Panc1 (cell line): Measurements from ENCODE around the gene SLAIN2. TPM values are rescaled to one million over a fixed set of nuclear protein-coding genes. Genes with fewer than 3 reads are reported as not detected.

Experiments used
- ATAC-seq: fragments of 200-7000 bp; cut with Tn5 transposase; 2 replicates; pipeline ENCODE4 v1.9.1; 2020; ENCODE audit warnings: mild to moderate bottlenecking, moderate library complexity
- BruUV-seq: library from RNA; stranded (reverse); fragments of 400-500 nt; replicated peaks from 2 replicates; lab custom pipeline; 2021; lab: Mats Ljungman, UMichigan
- CTCF ChIA-PET: fragments of 300-600 bp; sonication (Branson Sonifier 250); formaldehyde crosslinking; loops from one replicate; lab custom pipeline; 2022; ENCODE audit warnings: antibody characterized with exemption; lab: Charles Lee
- POLR2A ChIA-PET: fragments of 300-600 bp; sonication (Branson Sonifier 250); formaldehyde crosslinking; loops from one replicate; lab custom pipeline; 2022; ENCODE audit warnings: antibody characterized with exemption; lab: Charles Lee
- DNase-seq: peaks from one replicate; pipeline ENCODE4 v3.0.0-alpha.2; 2010; ENCODE audit warnings: low read depth, low spot score
- H3K27ac ChIP-seq: 2 replicates; pipeline ENCODE4 v1.5.1; 2011; ENCODE audit warnings: mild to moderate bottlenecking, low read length, inconsistent platforms
- H3K27me3 ChIP-seq: fragments of 200-500 bp; sonication (Bioruptor generic); 2 replicates; pipeline ENCODE4 v1.6.0; 2014; ENCODE audit warnings: low read length, inconsistent platforms; ENCODE audit not compliant: control insufficient read depth, insufficient read depth
- H3K36me3 ChIP-seq: fragments of 200-500 bp; sonication (Bioruptor generic); 2 replicates; pipeline ENCODE4 v1.5.1; 2014; ENCODE audit warnings: inconsistent platforms, mild to moderate bottlenecking, low read length, moderate library complexity; ENCODE audit not compliant: control insufficient read depth, insufficient read depth
- H3K4me1 ChIP-seq: 2 replicates; pipeline ENCODE4 v1.5.1; 2011; ENCODE audit warnings: inconsistent platforms, mild to moderate bottlenecking, low read length, moderate library complexity; ENCODE audit not compliant: control insufficient read depth, insufficient read depth
- H3K4me3 ChIP-seq, 2 experiments: 2 replicates each; pipeline ENCODE4 v1.5.1; 2011 to 2012; ENCODE audit warnings: low read depth in 2 of 2, low read length in 2 of 2, mild to moderate bottlenecking in 2 of 2, inconsistent platforms in 1 of 2, moderate library complexity in 1 of 2
- H3K9me3 ChIP-seq: fragments of 200-500 bp; sonication (Bioruptor generic); 2 replicates; pipeline ENCODE4 v1.5.1; 2014; ENCODE audit warnings: low read depth, mild to moderate bottlenecking, inconsistent platforms, low read length, moderate library complexity; ENCODE audit not compliant: control insufficient read depth, insufficient read depth
- CTCF ChIP-seq: fragments of 450-650 bp; IDR thresholded peaks from 2 replicates; pipeline ENCODE4 v1.5.1; 2017; ENCODE audit warnings: mild to moderate bottlenecking
- POLR2AphosphoS5 ChIP-seq: IDR thresholded peaks from 2 replicates; pipeline ENCODE4 v1.6.1; 2012; ENCODE audit warnings: mild to moderate bottlenecking, low read depth, low read length, moderate library complexity
- REST ChIP-seq, 2 experiments: IDR thresholded peaks; 2 replicates each; pipeline ENCODE4 v1.6.1; 2011 to 2012; ENCODE audit warnings: low read depth in 2 of 2, control low read depth in 1 of 2, low read length in 1 of 2, mild to moderate bottlenecking in 1 of 2, moderate library complexity in 1 of 2; ENCODE audit not compliant: insufficient read depth in 1 of 2
- SIN3A ChIP-seq: IDR thresholded peaks from 2 replicates; pipeline ENCODE4 v1.6.1; 2012; ENCODE audit warnings: low read depth, mild to moderate bottlenecking, low read length, moderate library complexity, borderline replicate concordance; ENCODE audit not compliant: insufficient read depth
- TCF7L2 ChIP-seq: IDR thresholded peaks from 2 replicates; pipeline ENCODE4 v1.6.1; 2011; ENCODE audit warnings: mild to moderate bottlenecking, low read depth, low read length, inconsistent platforms
- in situ Hi-C: cut with HindIII; loops from 2 replicates; pipeline ENCODE4 v1.10.0; 2016; ENCODE audit warnings: low sequenced_read_pairs, low pct_unique_long_range_greater_than_20kb
- intact Hi-C: fragments of 100-400 bp; cut with micrococcal nuclease; formaldehyde crosslinking; loops from one replicate; pipeline ENCODE4 v1.10.0; 2022; ENCODE audit not compliant: unreplicated experiment
- total RNA-seq: library from RNA; stranded (reverse); gene quantifications from one replicate; pipeline ENCODE4 v1.2.1, GENCODE V29; 2021; ENCODE audit not compliant: unreplicated experiment

The SLAIN2 gene
- total RNA-seq, 1 experiment from 2014 or later: 53.2 TPM

GRCh38 chr4:48329976-48330375 is 11.4 kb upstream of the SLAIN2 start:
- intact Hi-C loops (no loop called here), in situ Hi-C loops (no loop called here)
- H3K4me1 ChIP-seq: no peaks in the 10 kb centered on the region
- no TSS peak for BruUV-seq
- no peak for DNase-seq
- no peaks in the 10 kb centered on the region for H3K27me3 ChIP-seq
- no peaks in the 10 kb centered on the region for H3K9me3 ChIP-seq
- TF ChIP-seq POLR2AphosphoS5 (no peak), SIN3A (no peak), TCF7L2 (no peak), REST (IDR thresholded peaks at IDR 0.05; ENCODE audit: insufficient read depth in 1 of 2, low read depth in 2 of 2, low read length in 1 of 2) (no peak), CTCF (no peak)
- H3K27ac ChIP-seq: no peak overlapping the region
- ChIA-PET POLR2A (no interaction called here), CTCF (no interaction called here)
- no peak for ATAC-seq
- no peak overlapping the region for H3K4me3 ChIP-seq
- H3K36me3 ChIP-seq: no peaks in the 10 kb centered on the region

DNA sequence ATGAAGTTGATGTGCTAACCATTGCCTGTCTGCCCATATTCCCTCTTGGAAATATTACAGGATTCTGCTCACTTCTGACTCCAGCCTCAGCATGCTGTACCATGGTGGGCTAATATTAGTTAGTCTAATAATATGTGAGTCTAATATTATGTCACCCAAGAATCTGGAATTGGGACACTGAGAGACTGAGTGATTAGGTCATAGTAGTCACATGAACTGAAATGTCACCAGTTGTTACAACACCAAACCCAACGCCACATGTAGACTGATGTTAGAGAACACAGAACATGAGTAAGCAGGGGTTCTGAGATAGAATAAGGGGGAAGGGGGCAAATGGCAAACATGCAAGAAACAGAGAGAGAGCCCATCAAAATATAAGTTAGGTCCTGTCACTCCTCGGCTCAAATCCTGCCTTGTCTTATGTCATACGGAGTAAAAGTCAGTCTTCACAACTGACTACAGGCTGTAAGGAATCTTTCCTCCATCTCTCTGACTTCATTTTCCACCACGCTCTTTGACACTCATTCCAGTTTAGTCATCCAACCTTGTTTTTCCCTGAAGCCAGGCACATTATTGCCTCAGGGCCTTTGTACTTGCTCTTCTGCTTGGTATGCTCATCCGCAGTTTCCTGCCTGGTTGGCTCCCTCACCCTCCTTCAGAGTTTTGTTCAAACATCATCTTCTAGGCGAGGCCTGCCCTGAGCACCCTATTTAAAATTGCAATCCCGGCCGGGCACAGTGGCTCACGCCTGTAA is 9.6 kb upstream of the SLAIN2 start:
- H3K27me3 ChIP-seq: no peaks in the 10 kb centered on the region
- H3K27ac ChIP-seq: no peak overlapping the region
- no TSS peak for BruUV-seq
- DNase-seq: no peak
- ChIA-PET CTCF (no interaction called here), POLR2A (no interaction called here)
- ATAC-seq: no peak
- no peak overlapping the region for H3K4me3 ChIP-seq
- in situ Hi-C loops (no loop called here), intact Hi-C loops (no loop called here)
- H3K4me1 ChIP-seq: no peaks in the 10 kb centered on the region
- no peaks in the 10 kb centered on the region for H3K9me3 ChIP-seq
- no peak for TF ChIP-seq TCF7L2
- TF ChIP-seq REST (IDR thresholded peaks at IDR 0.05; ENCODE audit: insufficient read depth in 1 of 2, low read depth in 2 of 2, low read length in 1 of 2): no peak
- no peak for TF ChIP-seq POLR2AphosphoS5
- no peaks in the 10 kb centered on the region for H3K36me3 ChIP-seq
